ENCODE measurements around the gene DSC1.
A peak's percentile ranks its signal among the peaks of the same experiment; 100 is the strongest.

Gene DSC1

DNA sequence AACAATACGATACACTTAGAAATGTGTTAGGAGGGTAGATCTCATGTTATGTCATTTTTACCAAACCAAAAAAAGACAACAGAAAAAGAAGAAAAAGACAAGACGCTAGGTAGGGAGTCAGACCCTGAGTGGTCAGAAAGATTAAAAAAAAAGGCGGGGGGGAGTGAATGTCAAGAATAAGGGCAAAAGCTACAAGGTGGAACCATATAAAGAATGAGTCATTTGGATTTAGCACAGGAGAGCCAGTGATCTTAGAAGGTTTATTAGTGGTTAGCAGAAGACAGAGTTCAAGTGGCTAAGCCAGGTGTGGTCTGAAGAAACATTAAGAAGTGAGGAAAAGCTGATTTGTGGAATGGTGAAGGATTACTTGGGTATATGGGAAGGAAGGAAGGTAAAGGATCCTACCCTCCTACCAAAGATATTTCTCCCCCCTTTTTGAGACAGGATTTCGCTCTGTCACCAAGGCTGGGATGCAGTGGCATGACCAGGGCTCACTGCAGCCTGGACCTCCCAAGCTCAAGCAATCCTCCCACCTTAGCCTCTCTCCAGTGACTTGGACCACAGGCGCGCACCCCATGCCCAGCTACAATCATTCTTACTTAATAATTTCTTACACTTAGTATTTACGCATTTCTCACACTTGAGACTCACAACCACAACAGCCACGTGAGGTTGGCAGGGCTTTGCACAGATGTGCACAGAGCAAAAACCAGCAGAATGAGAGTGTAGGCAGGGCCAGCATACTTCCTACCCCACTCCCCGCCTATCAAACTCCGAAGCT is 63.0 kb downstream of the DSC1 start:
- no peak overlapping the region for H4K91ac ChIP-seq (ENCODE audit: low read depth, low read length, poor library complexity)
- H2BK5ac ChIP-seq (ENCODE audit: low read length) = no peak overlapping the region
- no peak overlapping the region for H3K23ac ChIP-seq (ENCODE audit: low read depth, low read length, poor library complexity)
- H2BK120ac ChIP-seq (ENCODE audit: low read depth, low read length) = no peak overlapping the region
- no peak overlapping the region for H3K18ac ChIP-seq (ENCODE audit: low read length)
- no peak overlapping the region for H3K27ac ChIP-seq (replicated peaks; ENCODE audit: low read length)
- H3K9ac ChIP-seq (ENCODE audit: low read depth, low read length, poor library complexity) = no peak overlapping the region
- no peak overlapping the region for H3K4me2 ChIP-seq (ENCODE audit: insufficient read depth, low read length, poor library complexity, severe bottlenecking)
- H3K4ac ChIP-seq (ENCODE audit: low read length) = no peak overlapping the region
- no peak overlapping the region for H4K8ac ChIP-seq (ENCODE audit: low read depth, low read length)
- peaks cover 2% of the 10 kb centered on the region for H3K79me1 ChIP-seq (ENCODE audit: low read depth, low read length)
- H2AK5ac ChIP-seq (ENCODE audit: low read depth, low read length) = no peak overlapping the region
- no peak overlapping the region for H2BK15ac ChIP-seq (ENCODE audit: low read length)
- no peak overlapping the region for H2BK12ac ChIP-seq (ENCODE audit: low read length)
- no CpG with 5 or more reads among the region's 10 CpGs for WGBS, 2 donors (ENCODE audit: extremely low coverage in 2 of 2, insufficient read length in 2 of 2, insufficient replicate concordance in 1 of 2)
- H3K14ac ChIP-seq (ENCODE audit: low read length) = peak overlapping the region; percentile 1
- no peak for DNase-seq (ENCODE audit: low spot score)
- no peak overlapping the region for H2AFZ ChIP-seq (ENCODE audit: low read length)
- H3K27me3 ChIP-seq (ENCODE audit: control insufficient read depth in 3 of 3, insufficient read depth in 3 of 3, low read depth in 1 of 3, low read length in 3 of 3) = peaks cover 0 to 31% (median 0%) of the 10 kb centered on the region in 3 experiments
- no peaks in the 10 kb centered on the region for H3K9me3 ChIP-seq (replicated peaks in 1 of 2; ENCODE audit: control insufficient read depth in 2 of 2, insufficient read depth in 1 of 2, low read depth in 1 of 2, low read length in 2 of 2)
- H3K4me1 ChIP-seq (ENCODE audit: control insufficient read depth in 2 of 2, insufficient read depth in 1 of 2, low read depth in 1 of 2, low read length in 2 of 2) = peaks cover 0 to 3% of the 10 kb centered on the region in 2 donors
- H3K4me3 ChIP-seq (ENCODE audit: low read length in 2 of 2) = no peak overlapping the region
- no peaks in the 10 kb centered on the region for H3K36me3 ChIP-seq (replicated peaks in 1 of 2; ENCODE audit: control insufficient read depth in 2 of 2, insufficient read depth in 2 of 2, low read length in 2 of 2)

DNA sequence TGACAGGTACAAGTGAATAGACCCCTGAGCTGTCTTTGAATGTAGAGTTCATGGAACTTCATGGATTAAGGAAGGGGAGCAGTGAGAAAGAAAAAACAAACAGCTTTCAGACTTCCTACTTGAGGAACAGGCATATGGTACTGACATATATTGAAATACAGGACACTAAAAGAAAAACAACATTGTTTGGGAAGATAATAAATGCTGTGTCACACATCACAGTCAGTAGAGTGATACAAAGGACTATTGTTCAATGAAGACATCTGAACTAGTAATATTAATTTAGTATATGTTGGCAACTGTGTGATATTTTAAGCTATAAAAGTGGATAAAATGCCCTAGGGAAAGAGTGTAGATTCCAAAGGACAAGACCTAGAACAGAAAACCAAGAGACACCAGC is 63.8 kb downstream of the DSC1 start:
- H2BK15ac ChIP-seq (ENCODE audit: low read length) = no peak overlapping the region
- no peak overlapping the region for H3K27ac ChIP-seq (replicated peaks; ENCODE audit: low read length)
- H3K36me3 ChIP-seq (replicated peaks in 1 of 2; ENCODE audit: control insufficient read depth in 2 of 2, insufficient read depth in 2 of 2, low read length in 2 of 2) = no peaks in the 10 kb centered on the region
- peaks cover 0 to 31% (median 0%) of the 10 kb centered on the region in 3 experiments for H3K27me3 ChIP-seq (ENCODE audit: control insufficient read depth in 3 of 3, insufficient read depth in 3 of 3, low read depth in 1 of 3, low read length in 3 of 3)
- H4K91ac ChIP-seq (ENCODE audit: low read depth, low read length, poor library complexity) = no peak overlapping the region
- no peak overlapping the region for H3K14ac ChIP-seq (ENCODE audit: low read length)
- no peak for DNase-seq (ENCODE audit: low spot score)
- H3K23ac ChIP-seq (ENCODE audit: low read depth, low read length, poor library complexity) = no peak overlapping the region
- no peak overlapping the region for H2BK5ac ChIP-seq (ENCODE audit: low read length)
- H2BK12ac ChIP-seq (ENCODE audit: low read length) = no peak overlapping the region
- H3K4me1 ChIP-seq (ENCODE audit: control insufficient read depth in 2 of 2, insufficient read depth in 1 of 2, low read depth in 1 of 2, low read length in 2 of 2) = peaks cover 0 to 3% of the 10 kb centered on the region in 2 donors
- H3K9me3 ChIP-seq (replicated peaks in 1 of 2; ENCODE audit: control insufficient read depth in 2 of 2, insufficient read depth in 1 of 2, low read depth in 1 of 2, low read length in 2 of 2) = no peaks in the 10 kb centered on the region
- H2AK5ac ChIP-seq (ENCODE audit: low read depth, low read length) = no peak overlapping the region
- H3K79me1 ChIP-seq (ENCODE audit: low read depth, low read length) = peaks cover 2% of the 10 kb centered on the region
- H3K9ac ChIP-seq (ENCODE audit: low read depth, low read length, poor library complexity) = no peak overlapping the region
- H3K4me2 ChIP-seq (ENCODE audit: insufficient read depth, low read length, poor library complexity, severe bottlenecking) = no peak overlapping the region
- no peak overlapping the region for H2BK120ac ChIP-seq (ENCODE audit: low read depth, low read length)
- H3K18ac ChIP-seq (ENCODE audit: low read length) = no peak overlapping the region
- H2AFZ ChIP-seq (ENCODE audit: low read length) = no peak overlapping the region
- no peak overlapping the region for H4K8ac ChIP-seq (ENCODE audit: low read depth, low read length)
- H3K4ac ChIP-seq (ENCODE audit: low read length) = no peak overlapping the region
- H3K4me3 ChIP-seq (ENCODE audit: low read length in 2 of 2) = no peak overlapping the region

GRCh38 chr18:31097666-31098065 is 65.0 kb downstream of the DSC1 start:
- H2BK5ac ChIP-seq (ENCODE audit: low read length) = no peak overlapping the region
- no peak overlapping the region for H3K23ac ChIP-seq (ENCODE audit: low read depth, low read length, poor library complexity)
- no peak overlapping the region for H2BK120ac ChIP-seq (ENCODE audit: low read depth, low read length)
- H3K4me2 ChIP-seq (ENCODE audit: insufficient read depth, low read length, poor library complexity, severe bottlenecking) = no peak overlapping the region
- no peak overlapping the region for H3K18ac ChIP-seq (ENCODE audit: low read length)
- no CpG with 5 or more reads among the region's 3 CpGs for WGBS, 2 donors (ENCODE audit: extremely low coverage in 2 of 2, insufficient read length in 2 of 2, insufficient replicate concordance in 1 of 2)
- H3K4ac ChIP-seq (ENCODE audit: low read length) = no peak overlapping the region
- H2AK5ac ChIP-seq (ENCODE audit: low read depth, low read length) = no peak overlapping the region
- H3K9me3 ChIP-seq (replicated peaks in 1 of 2; ENCODE audit: control insufficient read depth in 2 of 2, insufficient read depth in 1 of 2, low read depth in 1 of 2, low read length in 2 of 2) = peaks cover 1 to 3% of the 10 kb centered on the region in 2 donors
- no peak overlapping the region for H2AFZ ChIP-seq (ENCODE audit: low read length)
- no peaks in the 10 kb centered on the region for H3K36me3 ChIP-seq (replicated peaks in 1 of 2; ENCODE audit: control insufficient read depth in 2 of 2, insufficient read depth in 2 of 2, low read length in 2 of 2)
- no peak overlapping the region for H3K9ac ChIP-seq (ENCODE audit: low read depth, low read length, poor library complexity)
- no peak overlapping the region for H3K27ac ChIP-seq (replicated peaks; ENCODE audit: low read length)
- no peak overlapping the region for H3K14ac ChIP-seq (ENCODE audit: low read length)
- no peak overlapping the region for H4K91ac ChIP-seq (ENCODE audit: low read depth, low read length, poor library complexity)
- peaks cover 0 to 22% (median 0%) of the 10 kb centered on the region in 3 experiments for H3K27me3 ChIP-seq (ENCODE audit: control insufficient read depth in 3 of 3, insufficient read depth in 3 of 3, low read depth in 1 of 3, low read length in 3 of 3)
- H3K79me1 ChIP-seq (ENCODE audit: low read depth, low read length) = peaks cover 2% of the 10 kb centered on the region
- no peak overlapping the region for H2BK12ac ChIP-seq (ENCODE audit: low read length)
- no peak overlapping the region for H2BK15ac ChIP-seq (ENCODE audit: low read length)
- H4K8ac ChIP-seq (ENCODE audit: low read depth, low read length) = no peak overlapping the region
- peaks cover 0 to 3% of the 10 kb centered on the region in 2 donors for H3K4me1 ChIP-seq (ENCODE audit: control insufficient read depth in 2 of 2, insufficient read depth in 1 of 2, low read depth in 1 of 2, low read length in 2 of 2)
- no peak for DNase-seq (ENCODE audit: low spot score)
- H3K4me3 ChIP-seq (ENCODE audit: low read length in 2 of 2) = no peak overlapping the region

DNA sequence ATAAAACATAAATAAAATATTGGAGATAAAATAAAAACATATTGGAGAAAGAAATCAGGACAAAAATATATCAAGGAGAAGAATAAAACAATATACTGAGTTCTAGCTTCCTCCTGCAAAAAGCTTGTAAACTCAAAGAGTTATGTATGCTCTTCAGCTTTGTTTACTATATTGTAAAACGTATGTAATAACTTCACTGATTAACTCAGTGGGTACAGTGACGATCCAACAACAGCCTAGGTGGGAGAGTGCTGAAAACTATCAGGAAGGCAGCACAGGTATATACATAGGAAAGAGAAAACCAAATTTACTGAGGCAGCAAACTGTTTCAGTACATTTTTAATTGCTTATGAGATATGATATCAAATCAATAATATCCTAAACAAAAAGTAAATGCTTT is 68.8 kb downstream of the DSC1 start:
- Histone ChIP-seq H3K36me3 (replicated peaks in 1 of 2; ENCODE audit: control insufficient read depth in 2 of 2, insufficient read depth in 2 of 2, low read length in 2 of 2) (no peaks in the 10 kb centered on the region), H2BK5ac (ENCODE audit: low read length) (no peak overlapping the region), H3K4ac (ENCODE audit: low read length) (no peak overlapping the region), H2BK15ac (ENCODE audit: low read length) (no peak overlapping the region), H2AFZ (ENCODE audit: low read length) (no peak overlapping the region), H3K9me3 (replicated peaks in 1 of 2; ENCODE audit: control insufficient read depth in 2 of 2, insufficient read depth in 1 of 2, low read depth in 1 of 2, low read length in 2 of 2) (peaks cover 1 to 3% of the 10 kb centered on the region in 2 donors), H3K14ac (ENCODE audit: low read length) (no peak overlapping the region), H3K27ac (replicated peaks; ENCODE audit: low read length) (no peak overlapping the region), H4K8ac (ENCODE audit: low read depth, low read length) (no peak overlapping the region), H3K79me1 (ENCODE audit: low read depth, low read length) (no peaks in the 10 kb centered on the region), H3K27me3 (ENCODE audit: control insufficient read depth in 3 of 3, insufficient read depth in 3 of 3, low read depth in 1 of 3, low read length in 3 of 3) (no peaks in the 10 kb centered on the region), H3K4me3 (ENCODE audit: low read length in 2 of 2) (no peak overlapping the region), H3K23ac (ENCODE audit: low read depth, low read length, poor library complexity) (no peak overlapping the region), H3K4me1 (ENCODE audit: control insufficient read depth in 2 of 2, insufficient read depth in 1 of 2, low read depth in 1 of 2, low read length in 2 of 2) (no peaks in the 10 kb centered on the region), H3K18ac (ENCODE audit: low read length) (no peak overlapping the region), H3K9ac (ENCODE audit: low read depth, low read length, poor library complexity) (no peak overlapping the region), H2BK120ac (ENCODE audit: low read depth, low read length) (no peak overlapping the region), H2AK5ac (ENCODE audit: low read depth, low read length) (no peak overlapping the region), H3K4me2 (ENCODE audit: insufficient read depth, low read length, poor library complexity, severe bottlenecking) (no peak overlapping the region), H2BK12ac (ENCODE audit: low read length) (no peak overlapping the region), H4K91ac (ENCODE audit: low read depth, low read length, poor library complexity) (no peak overlapping the region)
- DNase-seq (ENCODE audit: low spot score) = no peak
- no CpG with 5 or more reads among the region's 2 CpGs for WGBS, 2 donors (ENCODE audit: extremely low coverage in 2 of 2, insufficient read length in 2 of 2, insufficient replicate concordance in 1 of 2)
